ENCODE measurements around the gene OTULIN.

The OTULIN gene

GRCh38 chr5:14699159-14699558, 34.6 kb downstream of the OTULIN start:
- DNase-seq: no peak

GRCh38 chr5:14699807-14700400, 35.4 kb downstream of the OTULIN start:
- no peak for DNase-seq

DNA sequence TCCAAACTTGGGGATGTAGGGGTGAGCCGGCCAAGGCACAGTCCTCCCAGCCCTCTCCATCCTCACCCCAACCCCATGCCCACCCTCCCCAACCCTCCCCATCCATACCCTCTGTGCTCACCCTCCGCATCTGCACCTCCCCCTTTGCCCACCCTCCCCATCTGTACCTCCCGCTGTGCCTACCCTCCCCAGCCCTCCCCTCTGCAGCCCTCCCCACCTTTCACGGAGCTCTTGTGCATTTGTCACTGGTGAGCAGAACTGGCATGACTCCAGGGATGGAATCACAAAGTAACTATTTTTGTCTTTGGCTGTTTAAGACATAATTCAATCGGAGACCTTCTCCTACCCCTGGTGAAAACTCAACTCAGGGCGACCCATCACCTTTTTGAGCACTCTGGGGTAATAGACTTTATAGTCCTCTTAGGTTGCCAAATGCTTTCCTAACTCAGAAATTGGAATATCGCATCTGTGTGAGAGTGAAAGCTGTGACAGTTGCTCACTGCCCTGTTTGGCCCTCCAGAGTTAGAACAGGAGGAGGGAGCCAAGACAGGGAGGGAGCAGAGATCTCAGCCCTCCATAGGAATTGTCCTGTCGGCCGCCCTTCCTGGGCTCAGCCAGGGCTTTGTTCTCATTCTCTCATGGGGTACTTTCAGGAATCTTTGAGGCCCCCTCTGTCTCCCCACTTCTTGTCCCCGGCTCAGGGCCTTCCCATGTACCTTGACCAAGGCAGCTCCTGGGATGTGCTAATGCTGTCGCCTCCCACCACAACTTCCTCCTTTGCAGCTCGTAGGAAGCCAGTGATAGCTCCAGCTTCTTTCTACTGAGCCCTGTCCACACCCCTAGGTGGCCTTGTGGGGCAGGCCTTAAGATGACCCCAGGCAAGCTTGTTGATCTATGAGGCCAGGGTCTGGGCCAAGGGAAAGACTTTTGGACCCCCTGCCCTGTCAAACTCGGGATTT, 36.2 kb downstream of the OTULIN start:
- DNase-seq: no peak

GRCh38 chr5:14701556-14701955, 37.0 kb downstream of the OTULIN start:
- no peak for DNase-seq

GRCh38 chr5:14702238-14702839, 37.8 kb downstream of the OTULIN start:
- DNase-seq: no peak

GRCh38 chr5:14705556-14705955, 41.0 kb downstream of the OTULIN start:
- DNase-seq: no peak

- no peak for DNase-seq
These were observed 42.1 kb downstream of the OTULIN start for GRCh38 chr5:14706615-14707021.

GRCh38 chr5:14707811-14708390, 43.4 kb downstream of the OTULIN start:
- no peak for DNase-seq

- no peak for DNase-seq
These were observed 44.0 kb downstream of the OTULIN start for GRCh38 chr5:14708551-14708950.

GRCh38 chr5:14710313-14710994, 45.9 kb downstream of the OTULIN start:
- DNase-seq: no peak

- DNase-seq: no peak
These were observed 47.6 kb downstream of the OTULIN start for GRCh38 chr5:14712131-14712530.

DNA sequence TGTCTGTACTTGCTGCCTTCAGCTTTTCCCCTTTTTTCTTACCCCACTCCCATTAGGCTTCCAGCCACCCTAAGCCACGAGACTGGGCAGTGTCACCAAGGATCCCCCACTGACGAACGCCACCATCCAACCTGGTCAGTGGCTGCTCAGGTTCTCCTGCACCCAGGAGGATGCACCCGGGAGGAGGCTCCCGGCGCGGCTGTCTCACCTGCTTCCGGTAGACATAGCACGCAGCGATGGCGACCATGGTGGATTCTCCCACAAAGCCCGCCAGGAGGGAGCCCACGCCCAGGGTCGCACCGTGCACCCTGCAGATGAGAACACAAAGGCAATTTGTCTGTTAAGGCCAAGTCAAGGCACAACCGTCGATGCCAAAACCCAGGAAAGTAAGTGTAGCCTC, 48.1 kb downstream of the OTULIN start:
- DNase-seq: no peak

GRCh38 chr5:14713476-14714390, 49.2 kb downstream of the OTULIN start:
- no peak for DNase-seq

DNA sequence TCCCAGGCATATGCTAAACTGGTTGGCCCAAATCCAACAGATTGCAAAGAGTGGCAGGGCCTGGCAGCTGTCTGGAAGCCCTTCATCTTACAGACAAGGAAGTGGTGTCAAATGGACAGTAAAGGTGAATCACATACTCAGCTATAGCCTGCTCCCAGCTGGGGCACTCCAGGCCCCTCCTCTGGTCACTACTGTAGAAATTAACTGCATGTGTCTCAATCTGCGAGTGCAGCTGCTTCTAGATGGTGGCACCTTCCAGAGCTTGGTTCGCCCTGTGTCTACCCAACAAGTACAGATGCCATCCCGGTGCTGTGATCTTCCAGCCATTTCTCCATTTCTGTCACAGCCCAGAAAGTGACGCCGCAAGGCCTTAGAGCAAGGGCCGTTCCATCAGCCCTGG, 50.2 kb downstream of the OTULIN start:
- peak; percentile 15 for DNase-seq

DNA sequence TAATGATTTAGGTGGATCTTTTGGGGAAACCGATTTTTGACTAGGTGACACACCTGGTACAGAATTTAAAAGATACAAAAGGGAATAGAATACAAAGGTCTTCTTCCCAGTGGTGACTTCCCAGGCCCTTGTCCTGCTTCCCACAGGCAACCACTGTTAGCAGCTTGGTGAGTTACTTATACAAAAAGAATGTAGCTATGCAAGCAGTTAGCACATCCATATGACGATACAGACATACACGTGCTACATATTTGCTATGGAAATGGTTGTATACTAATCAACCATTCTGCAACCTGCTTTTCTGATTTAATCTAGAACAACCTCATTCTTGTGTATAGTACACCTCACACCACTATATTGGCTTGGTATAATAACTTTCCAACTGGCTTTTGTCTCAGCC, 51.0 kb downstream of the OTULIN start:
- no peak for DNase-seq

- DNase-seq: peak; percentile 14
These were observed 52.5 kb downstream of the OTULIN start for GRCh38 chr5:14716755-14717752.

DNA sequence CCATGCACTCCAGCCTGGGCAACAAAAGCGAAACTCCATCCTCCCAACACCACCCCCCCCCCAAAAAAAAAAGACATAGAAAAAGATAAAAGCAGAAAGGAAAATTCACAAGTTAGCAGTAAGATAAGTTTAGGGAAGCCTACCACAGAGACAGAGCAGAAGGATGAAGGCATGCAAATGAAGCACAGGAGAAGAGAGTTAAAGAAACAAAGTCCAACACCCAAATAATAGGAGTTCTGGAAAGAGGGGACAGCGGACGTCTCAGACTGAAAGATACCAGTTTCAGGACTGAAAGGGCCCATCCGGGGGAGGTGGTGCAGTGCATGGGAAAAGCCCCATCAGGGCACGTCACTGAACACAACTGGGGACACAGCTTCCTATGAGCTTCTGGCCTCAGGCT, 54.3 kb downstream of the OTULIN start:
- no peak for DNase-seq

GRCh38 chr5:14720236-14720923, 55.9 kb downstream of the OTULIN start:
- peak; percentile 10 for DNase-seq

DNA sequence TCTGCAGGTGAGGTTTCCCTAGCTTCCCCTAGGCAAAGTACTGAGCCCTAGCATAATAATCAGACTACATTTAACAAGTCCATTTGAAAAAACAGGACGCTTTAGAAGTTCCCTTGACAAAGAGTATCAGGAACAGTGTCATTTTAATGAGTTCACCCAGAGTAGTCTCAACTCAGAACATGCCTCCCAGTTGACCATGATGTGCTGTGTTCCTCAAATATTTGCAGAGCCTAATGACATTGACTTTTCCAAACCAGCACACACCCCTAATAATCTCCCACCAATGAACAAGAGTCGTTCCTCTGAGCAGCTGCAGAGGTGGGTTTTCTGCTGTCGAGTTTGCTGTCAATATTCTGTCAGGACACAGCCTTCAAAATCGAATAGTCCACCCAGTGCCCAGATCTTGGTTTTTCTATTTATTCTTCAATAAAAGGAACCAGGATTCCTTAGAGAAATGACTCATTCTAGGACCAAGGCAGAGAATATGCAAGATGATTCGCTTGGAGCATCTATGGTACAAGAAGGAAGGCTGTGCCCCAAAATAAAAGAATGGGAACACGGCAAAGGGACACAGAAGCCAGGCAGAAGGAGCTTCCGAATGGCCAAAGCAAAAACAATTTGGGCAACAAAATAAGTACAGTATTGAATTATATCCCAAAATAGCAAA, 57.6 kb downstream of the OTULIN start:
- no peak for DNase-seq
